Measurements from ENCODE around the gene ZHX3. TPM values are rescaled to one million over a fixed set of nuclear protein-coding genes. Genes with fewer than 3 reads are reported as not detected.
A peak's percentile ranks its signal among the peaks of the same experiment; 100 is the strongest.

ZHX3 gene
- total RNA-seq, 4 donors from 2014 or later = 20.1 to 30.0 (median 25.9) TPM

DNA sequence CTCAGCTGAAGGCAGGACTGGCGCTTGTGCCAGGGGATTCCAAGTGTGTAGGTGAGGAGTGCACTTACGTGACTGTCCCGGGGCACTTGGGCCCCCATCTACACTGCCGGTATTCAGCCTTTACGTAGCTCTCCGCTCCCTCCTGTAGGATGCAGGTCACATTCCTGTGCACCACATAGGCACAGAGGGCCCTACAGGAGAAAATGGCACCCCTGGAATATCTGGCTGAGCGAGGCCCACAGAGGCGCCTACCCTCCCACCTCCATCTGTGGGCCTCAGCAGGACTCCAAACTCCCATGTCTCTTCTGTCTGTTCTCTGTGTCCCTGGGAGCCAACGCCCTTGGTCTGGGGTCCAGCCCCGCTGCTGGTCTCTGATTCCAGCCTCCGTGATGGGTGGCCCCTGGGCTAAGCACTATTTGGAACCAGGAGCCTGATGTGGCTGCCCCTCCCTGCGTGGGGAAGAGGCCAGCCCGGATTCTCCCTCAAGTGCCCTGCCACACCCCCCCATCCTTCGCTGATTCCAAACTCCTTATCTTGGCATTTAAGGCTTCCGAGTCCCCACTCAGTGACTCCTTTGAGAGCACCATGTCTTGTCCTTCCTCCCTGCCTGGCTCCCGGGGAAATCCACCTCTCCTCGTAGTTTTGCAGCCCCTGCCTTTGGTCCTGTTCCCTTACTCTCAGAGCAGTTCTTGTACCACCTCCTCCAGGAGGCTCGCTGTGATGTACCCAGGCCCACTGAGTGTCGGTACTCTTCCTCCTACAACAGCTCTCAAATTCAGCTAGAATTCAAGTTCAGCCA is 47.6 kb upstream of the ZHX3 start:
- TF ChIP-seq, protein P1, sequence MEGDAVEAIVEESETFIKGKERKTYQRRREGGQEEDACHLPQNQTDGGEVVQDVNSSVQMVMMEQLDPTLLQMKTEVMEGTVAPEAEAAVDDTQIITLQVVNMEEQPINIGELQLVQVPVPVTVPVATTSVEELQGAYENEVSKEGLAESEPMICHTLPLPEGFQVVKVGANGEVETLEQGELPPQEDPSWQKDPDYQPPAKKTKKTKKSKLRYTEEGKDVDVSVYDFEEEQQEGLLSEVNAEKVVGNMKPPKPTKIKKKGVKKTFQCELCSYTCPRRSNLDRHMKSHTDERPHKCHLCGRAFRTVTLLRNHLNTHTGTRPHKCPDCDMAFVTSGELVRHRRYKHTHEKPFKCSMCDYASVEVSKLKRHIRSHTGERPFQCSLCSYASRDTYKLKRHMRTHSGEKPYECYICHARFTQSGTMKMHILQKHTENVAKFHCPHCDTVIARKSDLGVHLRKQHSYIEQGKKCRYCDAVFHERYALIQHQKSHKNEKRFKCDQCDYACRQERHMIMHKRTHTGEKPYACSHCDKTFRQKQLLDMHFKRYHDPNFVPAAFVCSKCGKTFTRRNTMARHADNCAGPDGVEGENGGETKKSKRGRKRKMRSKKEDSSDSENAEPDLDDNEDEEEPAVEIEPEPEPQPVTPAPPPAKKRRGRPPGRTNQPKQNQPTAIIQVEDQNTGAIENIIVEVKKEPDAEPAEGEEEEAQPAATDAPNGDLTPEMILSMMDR (IDR thresholded peaks at IDR 0.05 in 4 of 5, conservative IDR thresholded peaks at IDR 0.05 in 1 of 5) = no peak
- TF ChIP-seq POLR2A (IDR thresholded peaks at IDR 0.05) = no peak
- Histone ChIP-seq H3K4me1 (peaks cover 8 to 9% of the 10 kb centered on the region in 2 donors), H3K4me3 (peak overlapping the region in 1 of 4 donors; percentile 35), H3K27ac (no peak overlapping the region), H3K36me3 (no peaks in the 10 kb centered on the region), H3K27me3 (peaks cover 23 to 31% (median 23%) of the 10 kb centered on the region in 3 donors), H3K9me3 (no peaks in the 10 kb centered on the region)
- in situ Hi-C loops (cut with MboI; ENCODE audit: low sequenced_read_pairs in 4 of 4) (no loop called here), intact Hi-C loops (cut with DNase I; ENCODE audit: low total_unique reads) (no loop called here)
- DNase-seq = no peak
- no peak for ATAC-seq

DNA sequence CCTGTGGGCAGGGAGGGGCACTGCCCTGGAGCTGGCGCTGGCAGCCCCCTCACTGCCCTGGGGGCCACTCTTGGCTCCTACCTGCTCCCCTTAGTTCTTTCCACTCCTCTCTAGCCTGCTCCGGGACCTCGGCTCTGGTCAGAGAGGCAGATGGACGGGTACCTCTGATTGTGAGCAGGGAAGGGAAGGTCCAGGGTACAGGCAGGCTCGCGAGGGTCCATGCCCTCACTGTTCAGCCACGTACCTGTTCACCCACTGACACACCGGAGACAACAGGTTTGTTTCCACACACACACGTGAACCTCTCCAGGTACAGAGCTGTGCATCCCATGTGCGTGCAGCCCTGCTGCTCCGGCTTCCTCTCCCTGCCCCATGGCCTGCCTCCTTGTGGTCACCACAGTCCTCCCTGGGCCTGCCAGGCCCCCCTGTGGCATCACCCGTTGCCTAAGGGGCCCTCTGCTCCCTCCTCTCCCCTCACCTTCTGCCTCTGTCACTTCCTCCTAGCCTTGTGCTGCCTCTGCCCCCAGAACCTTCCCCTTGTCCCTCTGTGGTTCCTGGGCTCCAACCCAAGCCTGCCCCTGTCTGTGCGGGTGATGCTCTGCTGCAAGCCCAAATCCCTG is 46.8 kb upstream of the ZHX3 start:
- intact Hi-C loops (cut with DNase I; ENCODE audit: low total_unique reads) = no loop called here
- TF ChIP-seq, protein P1 (IDR thresholded peaks at IDR 0.05 in 4 of 5, conservative IDR thresholded peaks at IDR 0.05 in 1 of 5) = no peak
- TF ChIP-seq POLR2A (IDR thresholded peaks at IDR 0.05) = no peak

DNA sequence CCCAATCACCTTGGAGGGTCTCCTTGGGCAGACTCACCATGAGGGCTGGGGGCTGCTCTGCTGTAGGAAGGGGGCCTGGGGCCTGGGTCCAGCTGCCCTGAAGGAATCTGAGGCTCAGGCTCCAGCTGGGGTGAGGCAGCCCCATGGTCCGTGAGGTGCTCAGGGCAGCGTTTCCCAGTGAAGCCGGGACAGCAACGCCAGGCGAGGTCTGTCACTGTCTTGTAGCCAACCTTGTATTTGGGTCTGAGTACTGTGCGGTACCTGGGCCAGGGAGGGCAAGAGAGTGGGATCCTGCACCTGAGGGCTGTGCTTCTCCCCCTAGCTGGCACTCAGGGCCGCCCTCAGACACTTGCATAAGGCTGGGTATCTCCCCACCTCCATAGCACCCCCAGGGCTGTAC is 46.1 kb upstream of the ZHX3 start:
- Histone ChIP-seq H3K4me1 (peaks cover 12 to 13% of the 10 kb centered on the region in 2 donors), H3K27ac (no peak overlapping the region), H3K27me3 (peaks cover 23 to 31% (median 23%) of the 10 kb centered on the region in 3 donors), H3K9me3 (no peaks in the 10 kb centered on the region), H3K4me3 (no peak overlapping the region), H3K36me3 (no peaks in the 10 kb centered on the region)
- TF ChIP-seq, protein P1 (IDR thresholded peaks at IDR 0.05 in 4 of 5, conservative IDR thresholded peaks at IDR 0.05 in 1 of 5) = no peak
- no peak for TF ChIP-seq POLR2A (IDR thresholded peaks at IDR 0.05)
- intact Hi-C loops (cut with DNase I; ENCODE audit: low total_unique reads) = no loop called here
- DNase-seq (no peak), ATAC-seq (no peak)
- in situ Hi-C loops (cut with MboI; ENCODE audit: low sequenced_read_pairs in 4 of 4) = no loop called here

More for the DNA sequence above, 46.8 kb upstream of the ZHX3 start:
- Histone ChIP-seq H3K4me3 (no peak overlapping the region), H3K27me3 (peaks cover 23 to 31% (median 23%) of the 10 kb centered on the region in 3 donors), H3K4me1 (peaks cover 12 to 13% of the 10 kb centered on the region in 2 donors), H3K36me3 (no peaks in the 10 kb centered on the region), H3K9me3 (no peaks in the 10 kb centered on the region), H3K27ac (no peak overlapping the region)
- no peak for ATAC-seq
- DNase-seq = no peak
- in situ Hi-C loops (cut with MboI; ENCODE audit: low sequenced_read_pairs in 4 of 4) = no loop called here

DNA sequence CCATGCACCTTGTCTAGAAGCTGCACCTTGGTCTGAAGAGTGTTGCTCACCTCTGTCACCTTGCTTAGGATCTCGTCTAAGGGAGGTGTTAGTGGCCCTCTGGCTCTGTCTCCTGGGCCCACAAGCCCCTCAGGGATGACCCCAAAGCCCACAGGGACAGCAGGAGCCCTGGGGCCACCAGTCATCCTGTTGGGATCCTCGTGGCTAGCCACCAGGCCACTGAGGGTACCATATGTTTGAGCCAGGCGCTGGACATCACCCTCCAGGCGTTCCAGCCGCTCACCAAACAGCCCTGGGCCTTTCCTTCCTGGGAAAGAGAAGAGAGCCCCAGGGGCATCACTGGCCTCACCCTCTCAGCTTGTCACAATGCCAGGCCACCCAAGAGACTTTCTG is 45.2 kb upstream of the ZHX3 start:
- TF ChIP-seq POLR2A (IDR thresholded peaks at IDR 0.05) = no peak
- TF ChIP-seq, protein P1 (IDR thresholded peaks at IDR 0.05 in 4 of 5, conservative IDR thresholded peaks at IDR 0.05 in 1 of 5) = no peak
- H3K27me3 ChIP-seq = peaks cover 21 to 28% (median 23%) of the 10 kb centered on the region in 3 donors
- no peaks in the 10 kb centered on the region for H3K9me3 ChIP-seq
- intact Hi-C loops (cut with DNase I; ENCODE audit: low total_unique reads) (no loop called here), in situ Hi-C loops (cut with MboI; ENCODE audit: low sequenced_read_pairs in 4 of 4) (no loop called here)
- peaks cover 12 to 13% of the 10 kb centered on the region in 2 donors for H3K4me1 ChIP-seq
- H3K4me3 ChIP-seq = no peak overlapping the region
- H3K27ac ChIP-seq = no peak overlapping the region
- no peak for DNase-seq
- no peaks in the 10 kb centered on the region for H3K36me3 ChIP-seq
- no peak for ATAC-seq
